Neural cell (in vitro differentiated cells): ENCODE measurements around the gene DUT. TPM values are rescaled to one million over a fixed set of nuclear protein-coding genes. Genes with fewer than 3 reads are reported as not detected.

ENCODE experiments used
- H2AFZ ChIP-seq: fragments of 200-600, 300-800 bp; sonication (generic), shearing (Covaris generic); 2 replicates; pipeline ENCODE4 v1.6.0; 2014; ENCODE audit warnings: low read depth, mild to moderate bottlenecking, antibody characterized with exemption, low read length, moderate library complexity
- H3F3A ChIP-seq: fragments of 200-600 bp; shearing (Covaris generic); 2 replicates; pipeline ENCODE4 v1.6.1; 2016; ENCODE audit warnings: mild to moderate bottlenecking, moderate library complexity, mixed read lengths, antibody characterized with exemption, low read length; ENCODE audit not compliant: insufficient read depth, poor library complexity, severe bottlenecking
- H3K27ac ChIP-seq: fragments of 200-600, 300-800 bp; sonication (generic), shearing (Covaris generic); 2 replicates; pipeline ENCODE4 v1.5.1; 2014; ENCODE audit warnings: mild to moderate bottlenecking, low read length, moderate library complexity
- H3K27me3 ChIP-seq: fragments of 300-800, 200-600 bp; sonication (generic), shearing (Covaris generic); 2 replicates; pipeline ENCODE4 v1.6.0; 2014; ENCODE audit warnings: mild to moderate bottlenecking, low read depth, low read length, moderate library complexity; ENCODE audit not compliant: insufficient read depth
- H3K36me3 ChIP-seq: fragments of 300-800, 200-600 bp; sonication (generic), shearing (Covaris generic); 2 replicates; pipeline ENCODE4 v1.5.1; 2014; ENCODE audit warnings: mild to moderate bottlenecking, antibody characterized with exemption, low read length, moderate library complexity; ENCODE audit not compliant: insufficient read depth
- H3K4me2 ChIP-seq: fragments of 300-800, 200-600 bp; sonication (generic), shearing (Covaris generic); 2 replicates; pipeline ENCODE4 v1.6.0; 2014; ENCODE audit warnings: mild to moderate bottlenecking, low read length
- H3K4me3 ChIP-seq: fragments of 300-800, 200-600 bp; sonication (generic), shearing (Covaris generic); 2 replicates; pipeline ENCODE4 v1.5.1; 2014; ENCODE audit warnings: mild to moderate bottlenecking, low read length, moderate library complexity
- H3K79me2 ChIP-seq: fragments of 200-600 bp; shearing (Covaris generic); replicated peaks from 2 replicates; pipeline ENCODE4 v1.6.0; 2014; ENCODE audit warnings: mild to moderate bottlenecking, low read length, moderate library complexity; ENCODE audit not compliant: insufficient read depth
- H3K9ac ChIP-seq: fragments of 300-800, 200-600 bp; sonication (generic), shearing (Covaris generic); 2 replicates; pipeline ENCODE4 v1.6.1; 2016; ENCODE audit warnings: mild to moderate bottlenecking, low read length, mixed read lengths
- H3K9me2 ChIP-seq: fragments of 200-600 bp; shearing (Covaris generic); 2 replicates; pipeline ENCODE4 v1.6.1; 2016; ENCODE audit warnings: mild to moderate bottlenecking, low read length, mixed read lengths; ENCODE audit not compliant: insufficient read depth
- H3K9me3 ChIP-seq: fragments of 200-600, 300-800 bp; sonication (generic), shearing (Covaris generic); 2 replicates; pipeline ENCODE4 v1.6.1; 2016; ENCODE audit warnings: mild to moderate bottlenecking, mixed run types, low read length, moderate library complexity, mixed read lengths
- H4K20me1 ChIP-seq: fragments of 200-600 bp; shearing (Covaris generic); 2 replicates; pipeline ENCODE4 v1.6.1; 2016; ENCODE audit warnings: mild to moderate bottlenecking, mixed run types; ENCODE audit not compliant: insufficient read depth
- CTCF ChIP-seq: fragments of 450-650 bp; IDR thresholded peaks from 2 replicates; pipeline ENCODE4 v1.5.1; 2014; ENCODE audit warnings: antibody characterized with exemption, mild to moderate bottlenecking, moderate library complexity; ENCODE audit not compliant: poor library complexity, severe bottlenecking
- EP300 ChIP-seq: fragments of 450-650 bp; conservative IDR thresholded peaks from 2 replicates; pipeline ENCODE4 v1.6.1; 2014; ENCODE audit warnings: antibody characterized with exemption, mild to moderate bottlenecking, moderate library complexity; ENCODE audit not compliant: poor library complexity, severe bottlenecking
- EZH2 ChIP-seq: fragments of 200-600, 300-800 bp; shearing (Covaris generic), sonication (generic); IDR thresholded peaks from 2 replicates; pipeline ENCODE4 v1.6.1; 2014; ENCODE audit warnings: antibody characterized with exemption, low read length, borderline replicate concordance, mild to moderate bottlenecking; ENCODE audit not compliant: insufficient read depth, poor library complexity, severe bottlenecking
- MXI1 ChIP-seq: fragments of 450-650 bp; conservative IDR thresholded peaks from 2 replicates; pipeline ENCODE4 v1.6.1; 2014; ENCODE audit warnings: antibody characterized with exemption, mild to moderate bottlenecking; ENCODE audit not compliant: poor library complexity, severe bottlenecking
- POLR2AphosphoS5 ChIP-seq: IDR thresholded peaks from 2 replicates; pipeline ENCODE4 v1.6.1; 2012
- RAD21 ChIP-seq: fragments of 450-650 bp; conservative IDR thresholded peaks from 2 replicates; pipeline ENCODE4 v1.6.1; 2014; ENCODE audit warnings: antibody characterized with exemption, mild to moderate bottlenecking, moderate library complexity
- REST ChIP-seq: IDR thresholded peaks from 2 replicates; pipeline ENCODE4 v1.6.1; 2012; ENCODE audit warnings: borderline replicate concordance
- SMC3 ChIP-seq: fragments of 450-650 bp; conservative IDR thresholded peaks from 2 replicates; pipeline ENCODE4 v1.6.1; 2014; ENCODE audit warnings: antibody characterized with exemption, mild to moderate bottlenecking, moderate library complexity; ENCODE audit not compliant: poor library complexity
- TAF1 ChIP-seq: IDR thresholded peaks from 2 replicates; pipeline ENCODE4 v1.6.1; 2012; ENCODE audit warnings: low read depth
- polyA plus RNA-seq: library from polyadenylated mRNA; depleted of rRNA; stranded (reverse); fragments of >200 nt; gene quantifications from 2 replicates; pipeline ENCODE4 v1.2.3, GENCODE V29; 2014

Gene DUT
- polyA plus RNA-seq, 1 donor from 2014 or later: 263 TPM

- Histone ChIP-seq H3F3A (no peaks in the 10 kb centered on the region), H3K79me2 (no peaks in the 10 kb centered on the region), H2AFZ (no peak overlapping the region), H3K9ac (no peak overlapping the region), H3K36me3 (peaks cover 9% of the 10 kb centered on the region), H3K27ac (no peak overlapping the region), H3K9me3 (no peaks in the 10 kb centered on the region), H3K4me2 (no peak overlapping the region), H4K20me1 (no peaks in the 10 kb centered on the region), H3K27me3 (no peaks in the 10 kb centered on the region), H3K4me3 (no peak overlapping the region), H3K9me2 (no peaks in the 10 kb centered on the region)
- TF ChIP-seq SMC3: no peak
- TF ChIP-seq EP300: no peak
- TF ChIP-seq POLR2AphosphoS5: no peak
- TF ChIP-seq REST: no peak
- no peak for TF ChIP-seq CTCF
- no peak for TF ChIP-seq EZH2
- no peak for TF ChIP-seq RAD21
- no peak for TF ChIP-seq MXI1
- TF ChIP-seq TAF1: no peak
Measured at GRCh38 chr15:48337607-48338006, 6.4 kb downstream of the DUT start.

- Histone ChIP-seq H3K9me2 (no peaks in the 10 kb centered on the region), H4K20me1 (no peaks in the 10 kb centered on the region), H3K36me3 (peaks cover 14% of the 10 kb centered on the region), H3K27me3 (no peaks in the 10 kb centered on the region), H3K4me2 (no peak overlapping the region), H3K4me3 (no peak overlapping the region), H3K9me3 (no peaks in the 10 kb centered on the region), H2AFZ (no peak overlapping the region), H3K9ac (no peak overlapping the region), H3F3A (no peaks in the 10 kb centered on the region), H3K27ac (no peak overlapping the region), H3K79me2 (no peaks in the 10 kb centered on the region)
- TF ChIP-seq CTCF (no peak), POLR2AphosphoS5 (no peak), REST (no peak), RAD21 (no peak), MXI1 (no peak), SMC3 (no peak), TAF1 (no peak), EZH2 (no peak), EP300 (no peak)
Measured at GRCh38 chr15:48340111-48340510, 8.9 kb downstream of the DUT start.
